Testis (tissue), 3 donors: Measurements from ENCODE around the gene AGRN. TPM values are rescaled to one million over a fixed set of nuclear protein-coding genes. Genes with fewer than 3 reads are reported as not detected.
"Not testable (repeated sequence)": the region's sequence is repeated elsewhere in the genome, so short reads cannot be mapped to it uniquely, and the experiment has no call there.

Experiments
- DNase-seq: peaks from one replicate; pipeline ENCODE4 v3.0.0-alpha.2; 2019
- H3K27ac ChIP-seq, 2 donors: fragments of 200-600 bp; sonication (generic); one replicate each; pipeline ENCODE4 v1.5.1; 2019
- H3K27me3 ChIP-seq: fragments of 200-600 bp; sonication (generic); one replicate; pipeline ENCODE4 v1.5.1; 2019
- H3K36me3 ChIP-seq: fragments of 200-600 bp; sonication (generic); one replicate; pipeline ENCODE4 v1.5.1; 2017; ENCODE audit warnings: low read depth; ENCODE audit errors: missing control alignments
- H3K4me1 ChIP-seq: fragments of 200-600 bp; sonication (generic); one replicate; pipeline ENCODE4 v1.5.1; 2019
- H3K4me3 ChIP-seq, 2 donors: fragments of 200-600 bp; sonication (generic); one replicate each; pipeline ENCODE4 v1.5.1; 2017 to 2019
- H3K9me3 ChIP-seq: fragments of 200-600 bp; sonication (generic); one replicate; pipeline ENCODE4 v1.5.1; 2017
- POLR2A ChIP-seq: fragments of 450-650 bp; IDR thresholded peaks from one replicate; pipeline ENCODE4 v1.6.1; 2017; ENCODE audit warnings: antibody characterized with exemption, mild to moderate bottlenecking, moderate library complexity
- WGBS, 2 donors: methylation state at CpG; one replicate each; pipeline ENCODE4 v1.1.5; 2018; 5-methylcytosine and 5-hydroxymethylcytosine counted together
- intact Hi-C: fragments of 100-400 bp; cut with DNase I; formaldehyde crosslinking; loops from one replicate; pipeline ENCODE4 v1.15.1; 2023; ENCODE audit warnings: low total_unique reads
- polyA plus RNA-seq: library from polyadenylated mRNA; stranded (reverse); fragments of 350-450 nt; fragmentation: Illumina TruSeq; extraction: RNeasy Lipid Tissue Mini Kit (QIAGEN cat#74804); gene quantifications from one replicate; pipeline ENCODE4 v1.2.3, GENCODE V29; 2014; ENCODE audit warnings: low read depth, low replicate concordance; ENCODE audit not compliant: insufficient read depth
- small RNA-seq, 2 donors: library from RNA; depleted of rRNA; stranded (forward); fragments of <200 nt; gene quantifications; one replicate each; pipeline ENCODE3, GENCODE V24; 2016
- total RNA-seq, 2 donors: library from RNA; depleted of rRNA; stranded (reverse); fragments of >200 nt; gene quantifications; one replicate each; pipeline ENCODE4 v1.2.3, GENCODE V29; 2016
- TF ChIP-seq, protein P1 (sequence below), 3 experiments: fragments of 450-650 bp in 2 of 3; fragments of 200-600 bp in 1 of 3; sonication (generic) in 1 of 3; IDR thresholded peaks; one replicate each; pipeline ENCODE4 v1.5.1; 2016 to 2019; ENCODE audit warnings: antibody characterized with exemption in 3 of 3, mild to moderate bottlenecking in 2 of 3, moderate library complexity in 1 of 3

AGRN gene
- total and polyA plus RNA-seq, 3 donors from 2014 or later, result 48.9 to 108 (median 99.4) TPM

DNA sequence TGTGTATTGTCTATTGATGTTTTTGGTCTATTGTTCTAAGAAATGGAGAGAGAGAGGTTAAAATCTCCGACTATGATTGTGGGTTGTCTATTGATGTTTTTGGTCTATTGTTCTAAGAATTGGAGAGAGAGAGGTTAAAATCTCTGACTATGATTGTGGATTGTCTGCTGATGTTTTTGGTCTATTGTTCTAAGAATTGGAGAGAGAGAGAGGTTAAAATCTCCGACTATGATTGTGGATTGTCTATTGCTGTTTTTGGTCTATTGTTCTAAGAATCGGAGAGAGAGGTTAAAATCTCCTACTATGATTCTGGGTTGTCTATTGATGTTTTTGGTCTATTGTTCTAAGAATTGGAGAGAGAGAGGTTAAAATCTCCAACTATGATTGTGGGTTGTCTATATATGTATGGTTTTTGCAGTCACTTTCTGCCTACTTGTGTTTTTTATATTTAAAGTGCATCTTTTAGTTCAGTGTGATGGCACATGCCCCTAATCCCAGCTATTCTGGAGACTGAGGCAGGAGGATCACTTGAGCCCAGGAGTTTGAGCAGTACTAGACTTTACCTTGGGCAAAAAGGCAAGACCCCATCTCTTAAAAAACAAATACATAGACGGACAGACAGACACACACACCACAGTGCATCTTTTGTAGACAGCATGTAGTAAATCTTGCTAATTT is 79.7 kb downstream of the AGRN start:
- Histone ChIP-seq H3K9me3 (no peaks in the 10 kb centered on the region), H3K27me3 (no peaks in the 10 kb centered on the region), H3K4me3 (no peak overlapping the region), H3K27ac (no peak overlapping the region), H3K36me3 (no peaks in the 10 kb centered on the region), H3K4me1 (no peaks in the 10 kb centered on the region)
- no peak for DNase-seq
- WGBS, 2 donors, result 77 to 88% methylated on average over 4 of the region's 4 CpGs
- no peak for TF ChIP-seq POLR2A
- TF ChIP-seq, protein P1, sequence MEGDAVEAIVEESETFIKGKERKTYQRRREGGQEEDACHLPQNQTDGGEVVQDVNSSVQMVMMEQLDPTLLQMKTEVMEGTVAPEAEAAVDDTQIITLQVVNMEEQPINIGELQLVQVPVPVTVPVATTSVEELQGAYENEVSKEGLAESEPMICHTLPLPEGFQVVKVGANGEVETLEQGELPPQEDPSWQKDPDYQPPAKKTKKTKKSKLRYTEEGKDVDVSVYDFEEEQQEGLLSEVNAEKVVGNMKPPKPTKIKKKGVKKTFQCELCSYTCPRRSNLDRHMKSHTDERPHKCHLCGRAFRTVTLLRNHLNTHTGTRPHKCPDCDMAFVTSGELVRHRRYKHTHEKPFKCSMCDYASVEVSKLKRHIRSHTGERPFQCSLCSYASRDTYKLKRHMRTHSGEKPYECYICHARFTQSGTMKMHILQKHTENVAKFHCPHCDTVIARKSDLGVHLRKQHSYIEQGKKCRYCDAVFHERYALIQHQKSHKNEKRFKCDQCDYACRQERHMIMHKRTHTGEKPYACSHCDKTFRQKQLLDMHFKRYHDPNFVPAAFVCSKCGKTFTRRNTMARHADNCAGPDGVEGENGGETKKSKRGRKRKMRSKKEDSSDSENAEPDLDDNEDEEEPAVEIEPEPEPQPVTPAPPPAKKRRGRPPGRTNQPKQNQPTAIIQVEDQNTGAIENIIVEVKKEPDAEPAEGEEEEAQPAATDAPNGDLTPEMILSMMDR (IDR thresholded peaks at IDR 0.05), result no peak
- intact Hi-C loops, result no loop called here

DNA sequence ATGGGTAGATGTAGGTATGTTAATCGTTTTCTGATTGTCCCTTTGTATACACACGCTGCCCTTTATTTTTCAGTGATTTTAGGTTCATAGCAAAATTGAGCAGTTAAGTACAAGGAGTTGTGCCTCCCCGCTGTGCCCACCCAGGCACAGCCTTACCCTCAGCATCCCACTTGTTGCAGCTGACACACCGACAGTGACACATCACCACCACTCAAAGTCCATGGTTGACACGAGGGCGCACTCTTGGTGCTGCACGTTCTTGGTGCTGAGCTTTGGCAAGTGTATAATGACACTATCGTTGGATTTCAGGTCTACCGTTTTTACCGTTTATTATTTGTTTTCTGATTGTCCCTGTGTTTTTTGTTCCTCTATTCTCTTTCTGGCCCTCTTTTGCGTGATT is 80.4 kb downstream of the AGRN start:
- H3K9me3 ChIP-seq, result no peaks in the 10 kb centered on the region
- DNase-seq, result peak; percentile 8
- no peak overlapping the region for H3K27ac ChIP-seq
- H3K4me3 ChIP-seq, result no peak overlapping the region
- H3K4me1 ChIP-seq, result no peaks in the 10 kb centered on the region
- H3K36me3 ChIP-seq, result no peaks in the 10 kb centered on the region
- WGBS, 2 donors, result 91 to 94% methylated on average over 9 to 11 of the region's 11 CpGs
- intact Hi-C loops, result no loop called here
- no peaks in the 10 kb centered on the region for H3K27me3 ChIP-seq
- TF ChIP-seq, protein P1 (IDR thresholded peaks at IDR 0.05), result no peak
- TF ChIP-seq POLR2A, result no peak

DNA sequence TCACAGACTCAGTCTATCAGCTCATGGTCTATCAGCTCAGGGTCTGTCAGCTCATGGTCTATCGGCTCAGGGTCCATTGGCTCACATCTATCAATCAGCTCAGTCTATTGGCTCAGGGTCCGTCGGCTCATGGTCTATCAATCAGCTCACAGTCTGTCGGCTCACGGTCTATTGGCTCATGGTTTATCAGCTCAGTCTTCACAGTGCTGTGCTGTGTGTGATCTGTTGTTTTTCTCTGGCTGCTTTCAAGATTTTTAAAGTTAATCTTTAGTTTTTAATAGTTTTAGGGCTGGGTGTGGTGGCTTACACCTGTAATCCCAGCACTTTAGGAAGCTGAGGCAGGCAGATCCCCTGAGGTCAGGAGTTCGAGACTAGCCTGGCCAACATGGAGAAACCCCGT is 81.6 kb downstream of the AGRN start:
- WGBS, 2 donors, result 86 to 89% methylated on average over 7 of the region's 7 CpGs
- no peak for DNase-seq
- Histone ChIP-seq H3K4me3 (no peak overlapping the region), H3K27ac (no peak overlapping the region), H3K27me3 (no peaks in the 10 kb centered on the region), H3K36me3 (no peaks in the 10 kb centered on the region), H3K4me1 (no peaks in the 10 kb centered on the region), H3K9me3 (no peaks in the 10 kb centered on the region)
- intact Hi-C loops, result no loop called here
- TF ChIP-seq POLR2A, result no peak
- TF ChIP-seq, protein P1 (IDR thresholded peaks at IDR 0.05), result no peak

DNA sequence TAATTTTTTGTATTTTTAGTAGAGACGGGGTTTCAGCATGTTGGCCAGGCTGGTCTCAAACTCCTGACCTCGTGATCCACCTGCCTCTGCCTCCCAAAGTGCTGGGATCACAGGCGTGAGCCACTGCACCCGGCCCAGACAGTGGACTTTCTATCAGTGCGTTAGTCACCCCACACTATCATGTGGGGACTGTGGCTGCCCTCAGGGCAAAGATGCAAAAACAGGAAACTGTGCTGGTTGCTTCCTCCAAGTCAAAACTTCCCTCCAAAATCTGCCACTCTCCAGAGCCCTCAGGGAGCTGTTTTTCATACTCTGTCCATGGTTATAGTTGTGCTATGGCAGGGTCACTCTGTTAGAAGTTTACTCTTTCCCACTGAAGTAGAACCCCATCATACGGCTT is 84.2 kb downstream of the AGRN start:
- H3K4me3 ChIP-seq, H3K27me3 ChIP-seq, H3K4me1 ChIP-seq, H3K27ac ChIP-seq, H3K36me3 ChIP-seq, DNase-seq, H3K9me3 ChIP-seq, intact Hi-C loops: not testable (repeated sequence)
- 84 to 89% methylated on average over 6 of the region's 6 CpGs for whole genome bisulfite sequencing, 2 donors

Small RNA genes lying within 50 kb of the gene (small RNA-seq; reads per million reads assigned to genes)
- gene AL645608.3, result 0 reads per million in 2 donors

Other genes with a start within 250 kb of the AGRN start
- 10 to 100 TPM; 36.9 to 47.2 TPM for gene SAMD11, start 96.2 kb upstream of the AGRN start, total RNA-seq
- 7.9 TPM for gene SAMD11, start 96.2 kb upstream of the AGRN start, polyA plus RNA-seq
- 10 to 100 TPM; 82.5 to 94.0 TPM for gene NOC2L, start 60.9 kb upstream of the AGRN start, total RNA-seq
- gene NOC2L, start 60.9 kb upstream of the AGRN start, polyA plus RNA-seq, result 78.3 TPM
- 10 to 100 TPM; 34.9 to 36.4 TPM for gene KLHL17, start 59.5 kb upstream of the AGRN start, total RNA-seq
- 16.0 TPM for gene KLHL17, start 59.5 kb upstream of the AGRN start, polyA plus RNA-seq
- gene PLEKHN1, start 53.6 kb upstream of the AGRN start, total RNA-seq, result under 1 TPM; 0.47 to 0.56 TPM
- gene PLEKHN1, start 53.6 kb upstream of the AGRN start, polyA plus RNA-seq, result 0.21 TPM
- 1 to 10 TPM; 3.2 to 4.9 TPM for gene PERM1, start 38.0 kb upstream of the AGRN start, total RNA-seq
- gene PERM1, start 38.0 kb upstream of the AGRN start, polyA plus RNA-seq, result 0.65 TPM
- 10 to 100 TPM; 26.4 to 27.5 TPM for gene HES4, start 20.0 kb upstream of the AGRN start, total RNA-seq
- gene HES4, start 20.0 kb upstream of the AGRN start, polyA plus RNA-seq, result 2.3 TPM
- gene ISG15, start 6.6 kb upstream of the AGRN start, total RNA-seq, result 10 to 100 TPM; 22.8 to 24.0 TPM
- gene ISG15, start 6.6 kb upstream of the AGRN start, polyA plus RNA-seq, result 16.6 TPM
- gene RNF223, start 54.2 kb downstream of the AGRN start, total RNA-seq, result under 1 TPM; 0.19 to 0.31 TPM
- gene RNF223, start 54.2 kb downstream of the AGRN start, polyA plus RNA-seq, result not detected
- 10 to 100 TPM; 50.7 to 68.3 TPM for gene C1orf159, start 96.0 kb downstream of the AGRN start, total RNA-seq
- 40.7 TPM for gene C1orf159, start 96.0 kb downstream of the AGRN start, polyA plus RNA-seq
- 10 to 100 TPM; 20.4 to 58.0 TPM for gene TTLL10, start 153.8 kb downstream of the AGRN start, total RNA-seq
- 44.9 TPM for gene TTLL10, start 153.8 kb downstream of the AGRN start, polyA plus RNA-seq
- gene TNFRSF18, start 186.5 kb downstream of the AGRN start, total RNA-seq, result not detected
- gene TNFRSF18, start 186.5 kb downstream of the AGRN start, polyA plus RNA-seq, result 0.67 TPM
- 1 to 10 TPM in 1 of 2 donors, under 1 TPM in 1; 0.87 to 1.4 TPM for gene TNFRSF4, start 194.0 kb downstream of the AGRN start, total RNA-seq
- 0.80 TPM for gene TNFRSF4, start 194.0 kb downstream of the AGRN start, polyA plus RNA-seq
- gene SDF4, start 211.9 kb downstream of the AGRN start, total RNA-seq, result 100 to 1,000 TPM; 146 to 158 TPM
- gene SDF4, start 211.9 kb downstream of the AGRN start, polyA plus RNA-seq, result 167 TPM
- 10 to 100 TPM; 26.1 to 37.3 TPM for gene B3GALT6, start 212.1 kb downstream of the AGRN start, total RNA-seq
- gene B3GALT6, start 212.1 kb downstream of the AGRN start, polyA plus RNA-seq, result 8.5 TPM
- gene C1QTNF12, start 226.6 kb downstream of the AGRN start, total RNA-seq, result 1 to 10 TPM; 4.7 to 7.7 TPM
- 2.7 TPM for gene C1QTNF12, start 226.6 kb downstream of the AGRN start, polyA plus RNA-seq